ENCODE results near the gene FBXO44.

GRCh38 chr1:11680270-11681070 is 25.8 kb downstream of the FBXO44 start:
- TF ChIP-seq CTCF (IDR thresholded peaks at IDR 0.05) (no peak), POLR2A (IDR thresholded peaks at IDR 0.05) (peak in 1 of 2 donors; percentile 22)
